ENCODE data around the gene NOXA1.

DNA sequence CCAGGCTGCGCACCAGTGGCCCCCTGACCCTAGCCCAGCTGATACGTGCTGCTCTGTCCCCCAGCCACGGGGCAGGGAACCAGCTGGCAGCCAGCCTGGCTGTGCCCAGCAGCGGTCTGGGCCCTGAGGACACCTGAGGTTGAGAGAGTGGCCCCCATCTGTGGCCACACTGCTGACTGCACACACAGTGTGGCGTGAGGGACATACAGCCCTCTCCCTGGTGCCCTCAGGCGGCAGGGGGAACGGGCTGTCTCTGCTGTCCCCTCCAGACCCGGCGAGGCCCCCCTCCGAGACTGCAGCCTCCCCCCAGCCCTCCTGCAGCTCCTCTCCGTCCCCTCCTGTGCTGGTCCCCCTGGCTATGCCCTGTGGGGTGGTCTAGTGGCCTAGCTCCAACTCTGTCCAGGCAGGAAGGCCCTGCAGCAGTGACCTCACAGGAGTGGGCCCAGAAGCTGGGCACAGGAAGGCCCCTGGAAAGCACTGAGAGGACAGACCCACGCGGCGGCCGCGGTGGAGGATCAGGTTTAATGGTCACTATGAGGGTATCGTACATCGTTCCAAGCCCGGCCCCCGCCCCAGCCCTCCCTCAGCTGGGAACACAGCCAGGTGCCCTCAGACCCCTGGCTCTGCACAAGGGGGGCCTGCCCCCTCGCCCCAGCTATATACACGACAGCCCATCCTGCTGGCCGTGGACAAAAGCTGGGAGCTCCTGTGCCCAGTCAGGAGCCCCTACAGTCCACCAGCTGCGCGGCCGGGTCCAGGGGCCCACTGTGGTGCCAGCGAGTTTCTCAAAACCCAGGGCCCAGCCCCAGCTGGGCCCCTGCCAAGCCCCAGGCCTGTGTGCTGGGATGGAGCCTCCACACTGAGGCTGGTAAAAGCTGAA, 24.8 kb downstream of the NOXA1 start:
- TF ChIP-seq POLR2A (IDR thresholded peaks at IDR 0.05): no peak
- TF ChIP-seq, protein P1, sequence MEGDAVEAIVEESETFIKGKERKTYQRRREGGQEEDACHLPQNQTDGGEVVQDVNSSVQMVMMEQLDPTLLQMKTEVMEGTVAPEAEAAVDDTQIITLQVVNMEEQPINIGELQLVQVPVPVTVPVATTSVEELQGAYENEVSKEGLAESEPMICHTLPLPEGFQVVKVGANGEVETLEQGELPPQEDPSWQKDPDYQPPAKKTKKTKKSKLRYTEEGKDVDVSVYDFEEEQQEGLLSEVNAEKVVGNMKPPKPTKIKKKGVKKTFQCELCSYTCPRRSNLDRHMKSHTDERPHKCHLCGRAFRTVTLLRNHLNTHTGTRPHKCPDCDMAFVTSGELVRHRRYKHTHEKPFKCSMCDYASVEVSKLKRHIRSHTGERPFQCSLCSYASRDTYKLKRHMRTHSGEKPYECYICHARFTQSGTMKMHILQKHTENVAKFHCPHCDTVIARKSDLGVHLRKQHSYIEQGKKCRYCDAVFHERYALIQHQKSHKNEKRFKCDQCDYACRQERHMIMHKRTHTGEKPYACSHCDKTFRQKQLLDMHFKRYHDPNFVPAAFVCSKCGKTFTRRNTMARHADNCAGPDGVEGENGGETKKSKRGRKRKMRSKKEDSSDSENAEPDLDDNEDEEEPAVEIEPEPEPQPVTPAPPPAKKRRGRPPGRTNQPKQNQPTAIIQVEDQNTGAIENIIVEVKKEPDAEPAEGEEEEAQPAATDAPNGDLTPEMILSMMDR (IDR thresholded peaks at IDR 0.05): no peak

Data from sigmoid colon (tissue), 3 donors.